Stimulated activated CD4-positive, alpha-beta T cell treated with anti-CD3 and anti-CD28 coated beads, Interleukin-12 subunit alpha, Interleukin-12 subunit beta, amount 100 ng/mL, for 48 hours (primary cell): ENCODE measurements around the gene SUSD3.

Experiments
- DNase-seq, 3 donors: peaks; one replicate each; pipeline ENCODE4 v3.0.0-alpha.2; 2020; ENCODE audit warnings: low read depth in 2 of 3, low spot score in 1 of 3

SUSD3 gene

DNA sequence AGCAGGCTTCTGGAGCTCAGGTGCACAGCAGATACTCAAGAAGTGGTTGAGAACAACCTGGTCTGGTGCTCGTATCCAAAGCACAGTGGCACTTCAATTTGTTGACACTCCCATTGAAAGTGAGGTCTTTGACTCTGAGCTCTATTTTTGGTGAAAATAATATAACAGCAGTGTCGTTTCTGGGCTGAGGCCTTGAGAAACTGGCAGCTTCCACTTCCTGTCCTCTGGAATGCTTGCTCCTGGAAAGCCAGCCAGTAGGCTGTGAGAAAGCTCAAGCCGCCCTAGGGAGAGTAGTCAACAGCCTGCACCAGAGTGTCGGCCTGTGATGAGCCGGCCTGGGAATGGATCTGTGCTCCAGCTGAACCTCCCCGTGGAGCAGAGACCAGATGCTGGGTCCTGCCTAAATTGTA, 6.8 kb upstream of the SUSD3 start:
- no peak for DNase-seq

DNA sequence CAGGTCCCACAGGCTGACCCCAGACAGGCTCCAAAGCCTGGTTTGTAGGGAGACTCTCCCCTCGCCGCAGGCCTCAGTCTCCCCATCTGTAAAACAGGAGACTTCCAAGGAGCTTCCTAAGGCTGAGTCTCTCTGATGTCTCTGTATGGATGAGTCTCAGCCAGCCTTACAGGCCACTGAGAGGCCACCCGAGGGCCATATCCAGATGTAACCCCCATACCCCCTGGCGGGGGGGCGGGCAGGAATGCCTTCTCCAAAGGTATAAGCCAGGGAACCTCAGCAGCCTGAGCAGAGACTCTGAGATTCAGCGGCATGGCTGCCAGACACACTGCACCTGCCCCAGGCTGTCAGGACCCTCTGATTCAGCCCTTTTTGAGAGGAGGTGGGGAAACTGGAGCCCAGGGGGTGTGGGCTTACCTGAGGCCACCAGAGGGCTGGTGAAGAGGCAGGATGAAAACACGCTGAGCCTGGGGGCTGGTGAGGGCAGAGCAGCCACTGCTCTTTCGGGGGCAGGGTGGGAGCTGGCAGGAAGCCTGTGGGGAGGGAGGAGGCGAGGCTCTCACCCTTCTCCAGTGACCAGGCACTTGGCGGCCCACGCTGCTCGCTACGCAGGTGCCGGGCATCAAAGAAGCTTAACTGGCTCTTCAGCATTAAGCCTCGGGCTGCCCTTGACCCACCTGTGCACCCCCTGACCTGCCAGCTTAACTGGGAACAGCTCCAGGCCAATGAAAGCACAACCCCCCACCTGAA, 5.5 kb upstream of the SUSD3 start:
- DNase-seq = no peak

DNA sequence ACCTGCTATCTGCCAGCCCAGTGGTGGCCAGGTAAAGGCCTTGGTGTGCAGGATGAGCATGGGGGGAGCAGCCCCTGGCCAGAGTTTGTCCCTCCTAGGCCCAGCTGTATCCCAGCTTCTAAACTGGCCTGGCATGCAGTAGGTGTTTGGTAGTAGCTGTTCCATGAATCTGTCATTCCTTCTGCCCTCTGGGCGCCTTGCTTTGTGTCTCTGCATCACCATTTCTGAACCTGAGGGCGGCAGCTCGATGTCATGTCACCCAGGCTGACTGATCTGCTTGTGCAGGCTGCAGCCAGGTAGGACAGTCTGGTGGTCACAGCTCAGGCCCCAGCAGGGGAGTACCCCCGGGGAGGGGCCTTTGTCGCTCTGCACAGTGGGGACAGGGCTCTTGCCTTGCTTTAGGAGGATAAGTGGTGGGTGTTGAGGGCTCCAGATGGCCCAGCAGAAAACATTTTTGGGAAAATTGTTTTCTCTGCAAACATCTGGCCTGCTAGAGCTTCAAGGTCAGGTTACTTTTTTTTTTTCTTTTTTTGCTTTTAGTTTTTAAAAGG, 4.6 kb upstream of the SUSD3 start:
- no peak for DNase-seq

DNA sequence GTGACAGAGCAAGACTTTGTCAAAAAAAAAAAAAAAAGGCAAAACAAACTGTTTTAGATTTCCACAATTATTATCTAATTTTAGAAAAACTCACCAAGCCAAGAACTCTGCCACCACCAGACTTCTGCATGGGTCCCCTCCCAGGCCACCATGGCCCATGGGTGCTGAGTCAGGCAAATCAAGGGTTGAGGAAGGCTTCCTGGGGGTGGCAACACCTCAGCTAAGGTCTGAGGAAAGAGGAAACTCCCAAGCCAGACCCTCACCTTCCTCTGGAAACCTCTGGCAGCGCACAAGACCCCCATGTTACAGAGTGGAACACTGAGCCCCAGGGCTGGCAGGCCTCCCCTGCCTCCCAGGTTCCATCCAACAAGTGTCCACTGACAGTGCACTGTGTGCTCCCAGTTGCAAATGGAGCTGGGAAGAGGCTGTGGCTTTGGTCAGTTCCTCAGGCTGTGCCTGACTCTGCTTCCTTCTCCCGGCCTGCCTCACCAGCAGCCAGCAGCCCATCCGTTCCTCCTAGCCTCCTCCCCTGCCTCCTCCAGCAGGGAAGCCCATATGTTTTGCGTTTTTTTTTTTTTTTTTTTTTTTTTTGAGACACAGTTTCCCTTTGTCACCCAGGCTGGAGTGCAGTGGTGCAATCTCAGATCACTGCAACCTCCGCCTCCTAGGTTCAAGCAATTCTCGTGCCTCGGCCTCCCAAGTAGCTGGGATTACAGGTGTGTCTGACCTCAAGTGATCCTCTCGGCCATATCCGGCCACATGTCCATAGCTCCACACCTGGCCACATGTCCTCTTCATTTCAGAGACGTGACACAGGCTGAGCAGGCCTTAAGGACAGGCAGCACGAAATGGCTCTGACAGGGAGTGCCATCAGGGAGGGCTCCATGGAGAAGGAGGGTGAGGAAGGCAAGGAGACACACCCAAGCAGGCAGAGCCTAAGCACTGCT, 3.5 kb upstream of the SUSD3 start:
- DNase-seq = no peak

DNA sequence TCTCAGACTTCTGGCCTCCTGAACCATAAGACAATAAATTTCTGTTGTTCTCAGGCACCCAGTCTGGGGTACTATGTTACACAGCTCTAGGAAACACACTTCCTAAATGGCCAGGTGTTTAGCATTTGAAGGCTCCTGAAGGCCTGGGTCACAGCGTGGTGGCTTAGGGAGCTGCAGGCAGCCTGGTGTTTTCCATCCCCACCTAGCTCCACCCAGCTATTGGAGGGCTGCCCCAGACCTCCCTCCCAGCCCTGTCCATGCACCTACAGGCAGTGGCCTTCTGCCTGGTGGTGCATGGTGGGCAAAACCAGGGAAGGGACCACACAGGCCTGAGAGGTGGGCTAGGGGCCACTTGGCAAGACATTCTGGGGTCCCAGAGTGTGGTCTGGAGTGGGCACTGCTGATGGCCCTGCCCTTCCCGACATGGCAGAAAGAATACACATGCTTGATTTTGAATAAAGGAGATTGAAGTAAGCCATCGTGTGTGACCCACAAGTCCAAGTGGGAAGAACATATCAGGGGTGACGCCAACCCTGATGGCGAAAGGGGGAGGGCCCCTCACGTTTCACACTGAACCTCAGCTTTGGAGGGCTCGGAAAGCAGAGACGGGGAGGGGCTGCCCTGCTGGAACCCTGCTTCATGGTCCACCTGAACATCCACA, 1.3 kb upstream of the SUSD3 start:
- no peak for DNase-seq

DNA sequence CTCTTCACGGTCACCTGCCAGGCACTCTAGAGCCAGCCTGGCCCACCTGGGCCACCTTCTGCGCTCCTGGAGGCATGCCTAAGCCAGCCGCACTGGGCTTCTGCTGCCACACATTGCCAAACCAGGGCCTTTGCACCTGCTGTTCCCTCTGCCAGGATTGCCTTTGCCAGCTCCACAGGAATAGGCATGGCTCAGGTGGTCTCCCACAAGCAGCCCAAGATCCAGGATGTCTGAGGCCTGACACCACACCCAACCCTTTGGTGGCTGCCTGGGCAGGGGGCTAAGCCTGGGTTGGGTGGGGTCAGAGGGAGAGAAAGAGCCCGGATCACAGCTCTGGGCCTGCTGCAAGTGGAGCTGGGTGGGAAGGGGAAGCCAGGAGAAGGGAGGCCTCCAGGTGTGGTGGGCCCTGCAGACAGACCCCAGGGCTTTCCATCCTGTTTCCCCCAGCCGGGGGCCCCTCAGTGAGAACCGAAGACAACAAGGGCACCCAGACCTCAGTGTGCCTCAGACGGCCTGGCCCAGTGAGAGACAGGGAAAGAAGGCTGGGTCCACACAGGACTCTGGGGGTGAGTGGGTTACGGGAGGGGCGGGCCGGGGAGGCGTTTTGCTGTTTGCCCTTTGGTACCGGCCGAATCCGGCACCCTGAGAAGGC, 672 bp upstream of the SUSD3 start:
- no peak for DNase-seq

DNA sequence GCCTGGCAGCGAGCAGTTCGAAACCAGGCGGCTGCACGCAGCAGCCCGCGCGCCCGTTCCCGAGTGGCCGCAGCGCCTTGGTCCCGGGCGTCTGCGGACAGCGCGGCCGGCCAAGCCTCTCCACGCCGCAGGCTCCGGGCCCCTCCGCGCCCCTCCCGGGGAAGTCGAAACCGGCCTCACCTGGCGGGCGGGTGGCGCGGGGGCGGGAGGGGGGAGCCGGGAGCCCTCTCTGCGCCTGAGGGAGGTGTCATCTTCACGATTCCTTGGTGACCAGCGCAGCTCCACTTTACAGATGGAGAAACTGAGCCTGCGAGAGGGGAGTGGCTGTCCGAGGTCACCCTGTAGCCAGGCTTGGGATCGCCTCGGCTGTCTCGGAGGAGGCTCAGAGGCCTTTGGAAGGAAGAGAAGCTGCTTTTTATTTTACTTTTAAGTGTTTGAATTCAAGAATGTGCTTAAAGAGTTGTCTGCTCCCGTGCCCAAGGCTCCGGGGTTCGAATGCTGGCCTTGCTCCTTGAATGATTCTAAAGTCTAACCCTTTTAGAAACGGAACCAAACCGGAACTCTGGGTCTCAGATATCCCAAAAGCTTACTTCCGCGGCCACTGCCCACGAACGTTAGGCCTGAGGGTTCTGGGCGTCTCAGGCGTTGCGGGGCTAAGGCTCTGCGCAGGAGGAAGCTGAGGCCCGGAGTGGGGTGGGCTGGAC, 662 bp downstream of the SUSD3 start:
- DNase-seq = no peak

DNA sequence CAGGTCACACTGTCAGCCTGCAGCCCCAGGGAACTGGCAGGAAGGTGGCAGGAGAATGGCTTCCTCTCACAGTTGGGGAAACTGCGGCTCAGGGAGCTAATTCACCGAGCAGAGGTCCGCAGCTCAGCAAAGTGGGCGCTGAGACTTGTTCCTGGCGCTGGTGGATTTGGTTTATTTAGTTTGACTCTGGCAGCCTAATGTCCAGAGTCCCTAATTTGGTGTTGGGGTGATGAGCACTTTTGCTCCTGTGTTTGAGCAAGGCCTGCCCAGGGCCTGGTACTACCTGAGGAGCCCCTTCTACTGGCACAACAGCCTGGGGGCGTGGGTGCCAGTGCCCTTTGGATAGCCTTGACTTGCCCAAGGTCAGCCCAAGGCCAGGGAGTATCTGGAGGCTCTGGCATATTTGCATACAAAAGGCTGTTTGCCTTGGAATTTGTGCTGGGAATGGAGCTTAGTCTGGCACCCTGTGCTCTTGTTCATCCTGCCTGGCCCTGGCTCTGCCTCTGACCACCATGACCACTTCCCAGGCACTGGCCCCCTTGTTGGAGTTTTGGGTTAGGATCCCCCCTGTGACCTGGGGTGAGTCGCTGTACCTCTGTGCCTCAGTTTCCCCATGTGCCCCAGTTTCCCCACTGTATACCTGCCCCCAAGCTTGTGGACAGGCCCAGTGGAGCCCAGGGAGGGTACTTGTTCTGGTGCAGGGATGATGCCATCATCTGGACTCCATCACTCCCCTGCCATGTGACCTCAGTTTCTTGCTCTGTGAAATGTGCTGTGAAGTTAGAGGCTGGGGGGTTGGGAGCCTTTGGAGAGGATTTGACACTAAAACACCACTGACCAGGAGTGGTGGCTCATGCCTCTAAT, 1.4 kb downstream of the SUSD3 start:
- DNase-seq = no peak

DNA sequence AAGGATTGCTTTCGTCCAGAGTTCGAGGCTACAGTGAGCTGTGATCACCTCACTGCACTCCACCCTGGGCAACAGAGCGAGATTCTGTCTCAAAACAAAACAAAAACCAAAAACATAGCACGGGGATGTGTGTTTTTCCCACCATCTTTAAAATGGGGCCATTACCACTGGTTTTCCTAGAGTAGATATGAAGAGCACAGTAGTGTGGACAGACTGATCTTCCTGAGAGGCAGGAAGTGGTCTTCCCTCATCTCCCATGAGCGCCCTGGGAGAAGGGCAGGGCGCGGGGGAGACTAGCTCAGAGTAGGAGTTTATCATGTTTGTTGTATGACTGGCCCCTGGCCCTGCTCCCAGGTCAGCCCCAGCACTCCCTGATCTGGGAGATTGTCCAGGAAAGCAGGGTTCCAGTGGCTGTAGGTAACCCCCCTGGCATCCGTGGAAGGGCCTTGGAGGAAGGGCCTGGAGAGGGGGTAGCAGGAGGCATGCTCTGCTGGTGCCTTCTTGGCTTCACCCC, 2.3 kb downstream of the SUSD3 start:
- no peak for DNase-seq

DNA sequence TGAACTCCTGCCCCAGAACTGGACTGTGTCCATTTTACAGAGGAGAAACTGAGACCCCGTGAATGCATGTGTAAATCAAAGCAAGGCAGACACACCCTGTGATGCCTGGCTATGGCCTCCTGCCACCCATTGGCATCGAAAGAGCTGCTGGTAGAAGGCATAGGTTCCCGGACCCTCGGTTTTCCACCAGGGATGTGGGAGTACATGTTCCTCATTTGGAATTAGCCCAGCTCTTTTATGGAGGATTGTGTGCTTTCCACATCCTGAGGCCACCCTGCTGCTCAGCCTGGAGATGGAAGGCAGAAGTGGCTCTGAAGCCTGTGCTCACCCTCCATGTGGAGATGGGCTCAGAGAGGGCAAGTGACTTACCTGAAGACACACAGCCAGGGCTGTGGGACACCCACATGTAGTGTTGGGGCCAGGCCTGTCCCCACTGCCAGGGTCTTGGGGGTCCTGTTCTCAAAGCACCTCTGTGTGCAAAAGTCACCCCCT, 2.8 kb downstream of the SUSD3 start:
- no peak for DNase-seq

DNA sequence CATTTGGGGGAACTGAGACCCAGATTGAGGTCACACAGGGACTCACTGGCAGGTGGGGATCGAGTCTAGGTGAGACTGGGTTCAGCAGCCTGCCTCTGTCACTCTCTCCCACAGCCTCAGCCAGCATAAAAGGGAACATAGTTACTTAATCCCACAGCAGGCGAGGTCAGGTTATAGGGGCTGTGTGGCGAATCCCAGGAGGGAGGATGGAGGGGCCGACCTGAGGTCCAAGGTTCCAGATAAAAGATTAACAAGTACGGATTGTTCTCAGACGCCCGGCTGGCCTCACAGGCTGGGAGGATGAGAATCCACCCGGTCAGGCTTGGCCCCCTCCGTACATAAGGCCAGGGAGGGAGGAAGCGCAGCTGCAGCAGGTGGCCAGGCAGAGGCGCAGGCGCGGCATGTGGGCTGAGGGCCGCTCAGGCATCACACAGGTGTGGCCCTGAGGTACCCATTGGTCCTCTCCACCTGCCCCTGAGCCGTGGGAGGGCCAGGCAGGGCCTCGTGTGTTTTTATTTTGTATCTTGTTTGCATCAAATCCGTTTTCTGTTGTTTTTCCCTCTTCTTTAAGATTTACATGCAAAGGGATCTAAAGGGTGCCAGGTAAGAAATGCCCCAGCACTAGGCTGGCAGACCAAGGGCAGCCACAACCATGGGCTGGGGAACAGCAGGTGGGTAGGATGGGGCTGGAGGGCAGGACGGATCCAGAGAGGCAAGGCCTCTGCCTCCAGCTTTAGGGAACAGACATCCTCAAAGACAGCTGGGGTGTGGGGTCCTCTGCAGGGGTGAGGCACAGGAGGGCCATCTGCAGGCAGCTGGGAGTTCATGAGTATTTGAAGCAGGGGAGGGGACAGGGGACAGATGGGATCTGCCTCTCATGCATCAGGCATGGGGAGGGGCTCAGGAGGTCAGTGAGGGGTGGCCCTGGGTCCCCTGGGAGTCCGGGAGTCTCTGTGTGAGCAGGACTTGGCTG, 3.6 kb downstream of the SUSD3 start:
- no peak for DNase-seq

DNA sequence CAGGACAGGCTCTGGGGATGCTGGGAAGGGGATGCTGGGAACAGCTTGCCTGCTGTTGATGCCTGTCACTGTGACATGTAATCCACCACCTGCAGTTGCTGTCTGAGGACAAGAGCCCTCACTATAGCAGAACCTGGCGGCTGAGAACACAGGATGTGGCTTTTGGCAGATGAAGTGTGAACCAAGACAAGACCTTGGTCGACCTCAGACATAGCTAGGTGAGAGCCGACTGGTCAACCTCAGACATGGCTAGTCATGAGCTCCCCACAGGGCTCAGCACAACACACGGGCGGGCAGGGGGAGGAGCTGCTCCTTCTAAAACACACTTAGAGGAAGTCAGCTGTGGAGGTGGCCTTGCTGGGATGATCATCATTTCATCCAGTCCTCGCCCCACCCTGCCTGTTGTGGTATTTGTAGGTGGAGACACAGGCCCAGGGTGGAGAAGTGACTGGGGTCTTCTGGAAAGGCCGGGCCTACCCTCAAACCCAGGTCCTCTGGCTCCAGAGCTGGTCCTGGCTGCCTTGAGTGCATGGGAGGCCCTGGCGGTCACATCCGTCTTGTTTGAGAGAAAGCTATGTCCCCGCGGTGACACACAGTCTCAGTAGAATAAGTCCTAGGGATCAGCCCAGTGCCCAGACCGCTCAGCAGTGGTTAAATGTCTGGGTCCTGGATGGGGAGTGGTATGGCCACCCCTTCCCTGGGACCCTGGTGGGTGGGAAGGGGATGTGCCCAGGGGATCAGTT, 6.1 kb downstream of the SUSD3 start:
- peak; percentile 80 to 91 (median 87) for DNase-seq

DNA sequence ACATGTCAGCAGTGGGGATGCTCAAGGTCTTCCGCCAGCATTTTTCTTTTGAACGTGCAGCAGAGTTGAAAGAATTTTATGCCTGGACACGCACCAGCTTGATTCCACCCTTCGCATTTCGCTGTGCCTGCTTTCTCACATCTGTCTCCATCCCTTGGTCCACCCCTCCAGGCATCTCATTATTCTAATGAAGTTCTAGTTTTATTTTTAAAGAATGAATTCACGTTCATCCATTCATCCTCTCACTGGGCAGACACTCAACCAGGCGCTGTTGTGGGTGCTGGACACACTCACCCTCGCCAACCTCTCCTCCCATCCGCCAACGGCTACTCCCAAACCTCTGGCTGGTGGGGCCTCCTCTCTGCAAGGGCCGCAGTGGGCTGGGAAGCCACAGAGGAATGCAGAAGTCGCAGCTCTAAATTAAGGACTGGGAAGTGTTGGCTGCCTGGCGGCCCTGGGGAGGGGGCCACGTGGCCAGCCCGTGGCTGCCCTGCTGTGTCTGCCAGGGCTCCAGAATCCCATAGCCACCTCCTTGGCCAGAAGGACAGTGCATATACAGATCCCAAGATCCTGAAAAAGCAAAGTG, 6.7 kb downstream of the SUSD3 start:
- DNase-seq = no peak

DNA sequence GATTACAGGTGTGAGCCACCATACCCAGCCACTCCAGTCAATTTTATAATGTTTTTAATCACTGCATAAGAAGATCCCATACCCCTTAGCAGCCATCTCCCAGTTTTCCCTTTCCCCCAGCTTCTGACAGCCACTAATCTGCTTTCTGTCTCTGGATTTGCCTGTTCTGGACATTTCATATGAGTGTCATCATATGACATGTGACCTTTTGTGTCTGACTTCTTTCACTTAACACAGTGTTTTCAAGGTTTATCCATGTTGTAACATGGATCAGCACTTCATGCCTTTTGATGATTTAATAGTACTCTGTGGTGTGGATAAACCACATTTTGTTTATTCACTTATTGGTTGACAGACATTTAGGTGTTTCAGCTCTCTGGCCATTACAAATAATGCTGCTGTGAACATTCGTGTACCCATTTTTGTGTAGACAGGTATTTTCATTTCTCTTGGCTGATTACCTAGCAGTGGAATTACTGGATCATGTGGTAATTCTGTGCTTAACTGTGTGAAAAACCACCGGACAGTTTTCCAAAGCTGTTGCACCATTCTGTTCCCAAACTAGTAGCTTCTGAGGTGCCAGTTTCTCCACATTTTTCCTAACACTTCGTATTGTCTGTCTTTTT, 8.6 kb downstream of the SUSD3 start:
- DNase-seq = no peak

DNA sequence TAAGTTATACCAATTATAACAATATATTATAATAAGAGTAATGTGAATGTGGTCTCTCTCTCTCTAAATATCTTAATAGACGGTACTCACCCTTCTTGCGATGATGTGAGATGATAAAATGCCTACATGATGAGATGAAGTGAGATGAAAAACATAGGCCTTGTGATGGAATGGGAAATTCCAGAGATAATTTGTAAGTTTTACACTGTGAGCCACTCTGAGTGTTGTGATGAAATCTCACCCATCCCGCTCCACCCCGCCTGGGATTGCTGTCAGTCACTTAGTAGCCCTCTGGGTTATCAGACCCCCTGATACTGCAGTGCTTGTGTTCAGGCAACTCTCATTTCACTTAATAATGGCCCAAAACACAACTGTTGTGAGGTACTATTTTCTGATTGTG, 10.5 kb downstream of the SUSD3 start:
- no peak for DNase-seq

DNA sequence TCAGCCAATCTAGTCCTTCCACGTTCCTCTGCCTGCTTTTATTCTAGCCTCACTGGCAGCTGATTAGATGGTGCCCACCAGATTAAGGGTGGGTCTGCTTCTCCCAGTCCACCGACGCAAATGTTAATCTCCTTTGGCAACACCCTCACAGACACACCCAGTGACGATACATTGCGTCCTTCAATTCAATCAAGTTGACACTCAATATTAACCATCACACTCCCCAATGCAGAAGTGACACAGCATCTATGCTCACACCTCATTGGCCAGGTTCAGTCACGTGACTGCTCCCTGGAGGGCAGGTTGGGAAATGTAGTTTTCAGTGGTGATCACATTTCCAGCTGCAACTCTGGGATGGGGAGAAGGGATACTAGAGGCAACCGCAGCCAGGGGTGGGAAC, 13.0 kb downstream of the SUSD3 start:
- no peak for DNase-seq
